ENCODE data around the gene POLR1G. TPM values are rescaled to one million over a fixed set of nuclear protein-coding genes. Genes with fewer than 3 reads are reported as not detected.
"Not testable (repeated sequence)": the region's sequence is repeated elsewhere in the genome, so short reads cannot be mapped to it uniquely, and the experiment has no call there.

Gene POLR1G
- total RNA-seq, 2 donors from 2014 or later: 3.4 to 4.9 TPM

GRCh38 chr19:45432543-45432942 lies 26.1 kb downstream of the POLR1G start:
- H3K9me3 Mint-ChIP-seq; H3K4me3 Mint-ChIP-seq; ATAC-seq (replicated peaks in 1 of 2); DNase-seq; H3K36me3 Mint-ChIP-seq (ENCODE audit: insufficient read depth in 2 of 2); H3K27me3 Mint-ChIP-seq (ENCODE audit: low read depth); H3K27ac Mint-ChIP-seq: not testable (repeated sequence)
- H3K4me1 Mint-ChIP-seq (ENCODE audit: low read depth): peaks cover 10% of the 10 kb centered on the region

- Mint-ChIP-seq H3K4me3 (no peak overlapping the region), H3K9me3 (no peaks in the 10 kb centered on the region), H3K36me3 (ENCODE audit: insufficient read depth in 2 of 2) (no peaks in the 10 kb centered on the region), H3K4me1 (ENCODE audit: low read depth) (peaks cover 14% of the 10 kb centered on the region), H3K27ac (no peak overlapping the region), H3K27me3 (ENCODE audit: low read depth) (no peaks in the 10 kb centered on the region)
- ATAC-seq (replicated peaks in 1 of 2): no peak
- no peak for DNase-seq
These were observed 30.9 kb downstream of the POLR1G start for GRCh38 chr19:45437328-45437727.

GRCh38 chr19:45439190-45439568 lies 32.7 kb downstream of the POLR1G start:
- Mint-ChIP-seq H3K27ac (no peak overlapping the region), H3K9me3 (no peaks in the 10 kb centered on the region), H3K4me1 (ENCODE audit: low read depth) (peaks cover 30% of the 10 kb centered on the region)

GRCh38 chr19:45439569-45440258 lies 33.3 kb downstream of the POLR1G start:
- Mint-ChIP-seq H3K36me3 (ENCODE audit: insufficient read depth in 2 of 2) (no peaks in the 10 kb centered on the region), H3K4me3 (peak overlapping the region; percentile 71 to 78), H3K27me3 (ENCODE audit: low read depth) (no peaks in the 10 kb centered on the region)

More at GRCh38 chr19:45439190-45439568, 32.7 kb downstream of the POLR1G start:
- Mint-ChIP-seq H3K36me3 (ENCODE audit: insufficient read depth in 2 of 2) (no peaks in the 10 kb centered on the region), H3K27me3 (ENCODE audit: low read depth) (no peaks in the 10 kb centered on the region), H3K4me3 (peak overlapping the region; percentile 71 to 78)
- DNase-seq (no peak), ATAC-seq (replicated peaks in 1 of 2) (no peak)

GRCh38 chr19:45440259-45440638 lies 33.8 kb downstream of the POLR1G start:
- peaks cover 36% of the 10 kb centered on the region for H3K4me1 Mint-ChIP-seq (ENCODE audit: low read depth)
- H3K9me3 Mint-ChIP-seq: no peaks in the 10 kb centered on the region
- H3K4me3 Mint-ChIP-seq: peak overlapping the region; percentile 71 to 78
- H3K27me3 Mint-ChIP-seq (ENCODE audit: low read depth): no peaks in the 10 kb centered on the region
- no peak for ATAC-seq (replicated peaks in 1 of 2)
- no peak overlapping the region for H3K27ac Mint-ChIP-seq
- H3K36me3 Mint-ChIP-seq (ENCODE audit: insufficient read depth in 2 of 2): no peaks in the 10 kb centered on the region
- DNase-seq: no peak

More at GRCh38 chr19:45439569-45440258, 33.3 kb downstream of the POLR1G start:
- Mint-ChIP-seq H3K27ac (no peak overlapping the region), H3K4me1 (ENCODE audit: low read depth) (peaks cover 36% of the 10 kb centered on the region), H3K9me3 (no peaks in the 10 kb centered on the region)
- DNase-seq (peak; percentile 82 to 89), ATAC-seq (replicated peaks in 1 of 2) (peak; percentile 74 to 77)

- H3K36me3 Mint-ChIP-seq (ENCODE audit: insufficient read depth in 2 of 2): no peaks in the 10 kb centered on the region
- DNase-seq (no peak), ATAC-seq (replicated peaks in 1 of 2) (no peak)
- H3K27ac Mint-ChIP-seq: no peak overlapping the region
- no peaks in the 10 kb centered on the region for H3K9me3 Mint-ChIP-seq
- H3K4me1 Mint-ChIP-seq (ENCODE audit: low read depth): peaks cover 38% of the 10 kb centered on the region
- peak overlapping the region; percentile 71 to 78 for H3K4me3 Mint-ChIP-seq
- H3K27me3 Mint-ChIP-seq (ENCODE audit: low read depth): no peaks in the 10 kb centered on the region
These were observed 34.6 kb downstream of the POLR1G start for GRCh38 chr19:45440873-45441654.

- Mint-ChIP-seq H3K4me3 (peak overlapping the region; percentile 88), H3K27me3 (ENCODE audit: low read depth) (no peaks in the 10 kb centered on the region), H3K27ac (no peak overlapping the region), H3K9me3 (no peaks in the 10 kb centered on the region), H3K36me3 (ENCODE audit: insufficient read depth in 2 of 2) (no peaks in the 10 kb centered on the region), H3K4me1 (ENCODE audit: low read depth) (peaks cover 40% of the 10 kb centered on the region)
- ATAC-seq (replicated peaks in 1 of 2): no peak
- DNase-seq: no peak
These were observed 35.9 kb downstream of the POLR1G start for GRCh38 chr19:45442408-45442777.

- Mint-ChIP-seq H3K4me1 (ENCODE audit: low read depth) (peaks cover 40% of the 10 kb centered on the region), H3K36me3 (ENCODE audit: insufficient read depth in 2 of 2) (no peaks in the 10 kb centered on the region), H3K4me3 (peak overlapping the region; percentile 88), H3K27ac (peak overlapping the region; percentile 2), H3K27me3 (ENCODE audit: low read depth) (no peaks in the 10 kb centered on the region), H3K9me3 (no peaks in the 10 kb centered on the region)
- DNase-seq (peak in 1 of 2 donors; percentile 27), ATAC-seq (replicated peaks in 1 of 2) (no peak)
These were observed 36.5 kb downstream of the POLR1G start for GRCh38 chr19:45442778-45443461.

- ATAC-seq (replicated peaks in 1 of 2) (peak; percentile 17 to 41), DNase-seq (peak; percentile 56 to 67)
- peaks cover 47% of the 10 kb centered on the region for H3K4me1 Mint-ChIP-seq (ENCODE audit: low read depth)
- no peaks in the 10 kb centered on the region for H3K36me3 Mint-ChIP-seq (ENCODE audit: insufficient read depth in 2 of 2)
- peak overlapping the region; percentile 88 for H3K4me3 Mint-ChIP-seq
- H3K9me3 Mint-ChIP-seq: no peaks in the 10 kb centered on the region
- peak overlapping the region; percentile 67 for H3K27ac Mint-ChIP-seq
- no peaks in the 10 kb centered on the region for H3K27me3 Mint-ChIP-seq (ENCODE audit: low read depth)
These were observed 37.2 kb downstream of the POLR1G start for GRCh38 chr19:45443462-45444317.

- ATAC-seq (replicated peaks in 1 of 2): peak; percentile 69 to 70
- Mint-ChIP-seq H3K27ac (no peak overlapping the region), H3K4me1 (ENCODE audit: low read depth) (peaks cover 54% of the 10 kb centered on the region), H3K36me3 (ENCODE audit: insufficient read depth in 2 of 2) (no peaks in the 10 kb centered on the region), H3K4me3 (peak overlapping the region; percentile 88), H3K9me3 (no peaks in the 10 kb centered on the region), H3K27me3 (ENCODE audit: low read depth) (no peaks in the 10 kb centered on the region)
- peak; percentile 87 to 89 for DNase-seq
These were observed 38.0 kb downstream of the POLR1G start for GRCh38 chr19:45444318-45445041.

GRCh38 chr19:45445139-45445538 lies 38.7 kb downstream of the POLR1G start:
- no peak overlapping the region for H3K27ac Mint-ChIP-seq
- ATAC-seq (replicated peaks in 1 of 2) (no peak), DNase-seq (no peak)
- no peaks in the 10 kb centered on the region for H3K27me3 Mint-ChIP-seq (ENCODE audit: low read depth)
- H3K9me3 Mint-ChIP-seq: no peaks in the 10 kb centered on the region
- H3K36me3 Mint-ChIP-seq (ENCODE audit: insufficient read depth in 2 of 2): no peaks in the 10 kb centered on the region
- peak overlapping the region; percentile 88 for H3K4me3 Mint-ChIP-seq
- H3K4me1 Mint-ChIP-seq (ENCODE audit: low read depth): peaks cover 59% of the 10 kb centered on the region

GRCh38 chr19:45446295-45446694 lies 39.9 kb downstream of the POLR1G start:
- Mint-ChIP-seq H3K4me1 (ENCODE audit: low read depth) (peaks cover 56% of the 10 kb centered on the region), H3K27me3 (ENCODE audit: low read depth) (no peaks in the 10 kb centered on the region), H3K9me3 (no peaks in the 10 kb centered on the region), H3K36me3 (ENCODE audit: insufficient read depth in 2 of 2) (no peaks in the 10 kb centered on the region), H3K27ac (no peak overlapping the region), H3K4me3 (no peak overlapping the region)
- ATAC-seq (replicated peaks in 1 of 2): no peak
- peak; percentile 12 to 15 for DNase-seq
